Measurements from ENCODE around the gene CRACR2A. TPM values are rescaled to one million over a fixed set of nuclear protein-coding genes. Genes with fewer than 3 reads are reported as not detected.

CRACR2A gene
- total and polyA plus RNA-seq, 2 of the 13 experiments (the other 11 are each of a cell fraction or from before 2014, with no cell fraction given), result 0.09 to 0.20 TPM

- WGBS (ENCODE audit: low lambda C conversion rate), result 5% methylated on average over 14 of the region's 14 CpGs
- no peak for FAIRE-seq
- Histone ChIP-seq H3K27me3 (ENCODE audit: control insufficient read depth in 1 of 2, insufficient read depth in 2 of 2, low read length in 2 of 2) (peaks cover 4 to 34% of the 10 kb centered on the region in 2 experiments; a peak in 4 of 5 replicates), H3K4me3 (replicated peaks in 1 of 3; ENCODE audit: insufficient read depth in 1 of 3, low read depth in 2 of 3, low read length in 3 of 3) (no peak overlapping the region), H3K9me3 (ENCODE audit: low read length) (no peaks in the 10 kb centered on the region), H3K36me3 (replicated peaks in 1 of 2; ENCODE audit: control insufficient read depth in 1 of 2, insufficient read depth in 2 of 2, low read length in 2 of 2) (no peaks in the 10 kb centered on the region), H3K4me2 (ENCODE audit: low read depth, low read length) (no peak overlapping the region), H3K9ac (ENCODE audit: insufficient read depth, low read depth, low read length) (no peak overlapping the region), H3K27ac (ENCODE audit: extremely low read length, insufficient read depth, low read length) (no peak overlapping the region), H3K79me2 (ENCODE audit: insufficient read depth, low read length) (no peaks in the 10 kb centered on the region), H4K20me1 (ENCODE audit: insufficient read depth, low read length) (no peaks in the 10 kb centered on the region), H2AFZ (ENCODE audit: low read length) (no peak overlapping the region), H3K4me1 (ENCODE audit: insufficient read depth, low read length) (no peaks in the 10 kb centered on the region)
- ChIA-PET POLR2A (no interaction called here), CTCF (ENCODE audit: low intra/inter-chr PET ratio, low total read pairs) (no interaction called here)
- no peak for DNase-seq (ENCODE audit: low spot score)
- peak; percentile 69 for ATAC-seq
- in situ Hi-C loops (cut with HindIII; ENCODE audit: extremely low pct_ligation_motif_present, low pct_unique_long_range_greater_than_20kb) (no loop called here), intact Hi-C loops (cut with micrococcal nuclease; ENCODE audit: unreplicated experiment) (no loop called here)
- TF ChIP-seq MXD4 (CRISPR knock-in tag; IDR thresholded peaks at IDR 0.05) (no peak), ZNF263 (CRISPR knock-in tag; IDR thresholded peaks at IDR 0.05) (0 out of 2 replicates have a peak, but pooled peaks have one; percentile 20), ZNF775 (CRISPR knock-in tag; IDR thresholded peaks at IDR 0.05; ENCODE audit: borderline replicate concordance) (no peak)
- BruUV-seq (replicated peaks), result no TSS peak
Observed at GRCh38 chr12:3629057-3629830, 123.7 kb downstream of the CRACR2A start.

GRCh38 chr12:3628629-3629028, 124.3 kb downstream of the CRACR2A start:
- no peak for DNase-seq (ENCODE audit: low spot score)
- BruUV-seq (replicated peaks), result no TSS peak
- Histone ChIP-seq H3K79me2 (ENCODE audit: insufficient read depth, low read length) (no peaks in the 10 kb centered on the region), H3K4me1 (ENCODE audit: insufficient read depth, low read length) (no peaks in the 10 kb centered on the region), H3K9me3 (ENCODE audit: low read length) (no peaks in the 10 kb centered on the region), H3K9ac (ENCODE audit: insufficient read depth, low read depth, low read length) (no peak overlapping the region), H2AFZ (ENCODE audit: low read length) (no peak overlapping the region), H3K4me2 (ENCODE audit: low read depth, low read length) (no peak overlapping the region), H3K36me3 (replicated peaks in 1 of 2; ENCODE audit: control insufficient read depth in 1 of 2, insufficient read depth in 2 of 2, low read length in 2 of 2) (no peaks in the 10 kb centered on the region), H3K27ac (ENCODE audit: extremely low read length, insufficient read depth, low read length) (no peak overlapping the region), H3K4me3 (replicated peaks in 1 of 3; ENCODE audit: insufficient read depth in 1 of 3, low read depth in 2 of 3, low read length in 3 of 3) (no peak overlapping the region), H3K27me3 (ENCODE audit: control insufficient read depth in 1 of 2, insufficient read depth in 2 of 2, low read length in 2 of 2) (peaks cover 4 to 34% of the 10 kb centered on the region in 2 experiments; a peak in 4 of 5 replicates), H4K20me1 (ENCODE audit: insufficient read depth, low read length) (no peaks in the 10 kb centered on the region)
- in situ Hi-C loops (cut with HindIII; ENCODE audit: extremely low pct_ligation_motif_present, low pct_unique_long_range_greater_than_20kb), result no loop called here
- intact Hi-C loops (cut with micrococcal nuclease; ENCODE audit: unreplicated experiment), result no loop called here
- ChIA-PET CTCF (ENCODE audit: low intra/inter-chr PET ratio, low total read pairs) (no interaction called here), POLR2A (no interaction called here)
- ATAC-seq, result no peak
- no peak for FAIRE-seq
- WGBS (ENCODE audit: low lambda C conversion rate), result 30% methylated on average over 8 of the region's 8 CpGs
- no peak for TF ChIP-seq ZNF12 (CRISPR knock-in tag; IDR thresholded peaks at IDR 0.05)

All from HepG2 (cell line).